NCI-H748 treated with DMSO at 0.1 percent for 48 hours (cell line): ENCODE data around the gene BAK1.
"Not testable (repeated sequence)": the region's sequence is repeated elsewhere in the genome, so short reads cannot be mapped to it uniquely, and the experiment has no call there.

ENCODE experiments used
- DNase-seq: peaks from one replicate; lab custom pipeline; 2025; lab: John Stamatoyannopoulos, UW

Gene BAK1

GRCh38 chr6:33607784-33608161, 27.7 kb upstream of the BAK1 start:
- no peak for DNase-seq

GRCh38 chr6:33607126-33607783, 27.2 kb upstream of the BAK1 start:
- DNase-seq = no peak

- DNase-seq = no peak
Measured at GRCh38 chr6:33606642-33607041, 26.6 kb upstream of the BAK1 start.

GRCh38 chr6:33604941-33605854, 25.1 kb upstream of the BAK1 start:
- no peak for DNase-seq

GRCh38 chr6:33602180-33602579, 22.1 kb upstream of the BAK1 start:
- no peak for DNase-seq

- DNase-seq = no peak
Measured at GRCh38 chr6:33600761-33601160, 20.7 kb upstream of the BAK1 start.

- DNase-seq = no peak
Measured at GRCh38 chr6:33599413-33599938, 19.4 kb upstream of the BAK1 start.

GRCh38 chr6:33597551-33598322, 17.7 kb upstream of the BAK1 start:
- no peak for DNase-seq

GRCh38 chr6:33596894-33597293, 16.8 kb upstream of the BAK1 start:
- not testable (repeated sequence) for DNase-seq

GRCh38 chr6:33595001-33595846, 15.1 kb upstream of the BAK1 start:
- no peak for DNase-seq

GRCh38 chr6:33593414-33593727, 13.3 kb upstream of the BAK1 start:
- DNase-seq = no peak

- no peak for DNase-seq
Measured at GRCh38 chr6:33592595-33593413, 12.7 kb upstream of the BAK1 start.

- DNase-seq = no peak
Measured at GRCh38 chr6:33592280-33592594, 12.2 kb upstream of the BAK1 start.

- DNase-seq = no peak
Measured at GRCh38 chr6:33591424-33592032, 11.5 kb upstream of the BAK1 start.

GRCh38 chr6:33590531-33591198, 10.6 kb upstream of the BAK1 start:
- no peak for DNase-seq

- peak; percentile 42 for DNase-seq
Measured at GRCh38 chr6:33589731-33590530, 9.9 kb upstream of the BAK1 start.

GRCh38 chr6:33589392-33589730, 9.3 kb upstream of the BAK1 start:
- no peak for DNase-seq

- no peak for DNase-seq
Measured at GRCh38 chr6:33588894-33589293, 8.8 kb upstream of the BAK1 start.

GRCh38 chr6:33587529-33587928, 7.5 kb upstream of the BAK1 start:
- no peak for DNase-seq
